ENCODE results near the gene BST2. TPM values are rescaled to one million over a fixed set of nuclear protein-coding genes. Genes with fewer than 3 reads are reported as not detected.

Gene BST2
- total and polyA plus RNA-seq, 9 of the 15 experiments (the other 6 are each of a cell fraction or from before 2014, with no cell fraction given): 11.2 to 232 (median 151) TPM

- peak; percentile 49 to 76; a peak in 3 of 4 replicates for TF ChIP-seq FOXK2 (conservative IDR thresholded peaks at IDR 0.05 in 1 of 2, IDR thresholded peaks at IDR 0.05 in 1 of 2; ENCODE audit: low read depth in 2 of 2)
- TF ChIP-seq KDM5B (IDR thresholded peaks at IDR 0.05; ENCODE audit: insufficient replicate concordance, low read depth, low read length): no peak
- no peak for TF ChIP-seq ZNF766 (CRISPR knock-in tag; conservative IDR thresholded peaks at IDR 0.05)
- peak; percentile 75 for TF ChIP-seq PKNOX1 (IDR thresholded peaks at IDR 0.05)
- TF ChIP-seq MCM3 (IDR thresholded peaks at IDR 0.05): no peak
- no peak for TF ChIP-seq CHD1 (IDR thresholded peaks at IDR 0.05; ENCODE audit: low read length)
- no peak for TF ChIP-seq RHOXF2B (CRISPR knock-in tag; conservative IDR thresholded peaks at IDR 0.05)
- peak; percentile 69 for TF ChIP-seq ZNF740 (CRISPR knock-in tag; IDR thresholded peaks at IDR 0.05)
- TF ChIP-seq ZNF740 (tag; IDR thresholded peaks at IDR 0.05): no peak
- TF ChIP-seq SMAD2 (IDR thresholded peaks at IDR 0.05; ENCODE audit: low read depth, low read length): no peak
- peak; percentile 61; the same call in 1 of the 2 replicates for TF ChIP-seq SMARCA4 (IDR thresholded peaks at IDR 0.05)
- TF ChIP-seq ARNT (IDR thresholded peaks at IDR 0.05): peak; percentile 49 to 72; a peak in 2 of 4 replicates
- TF ChIP-seq NCOA6 (IDR thresholded peaks at IDR 0.05): no peak
- 0 out of 6 replicates have a peak, but pooled peaks of 1 of the 3 experiments have one; percentile 32 for TF ChIP-seq ZBTB11 (CRISPR knock-in tag; IDR thresholded peaks at IDR 0.05)
- no peak for TF ChIP-seq CCNT2 (IDR thresholded peaks at IDR 0.05; ENCODE audit: borderline replicate concordance, extremely low read depth, insufficient read length, low read depth, low read length)
- TF ChIP-seq ZNF165 (CRISPR knock-in tag; IDR thresholded peaks at IDR 0.05; ENCODE audit: borderline replicate concordance): no peak
- TF ChIP-seq MTA2 (IDR thresholded peaks at IDR 0.05; ENCODE audit: low read depth): peak; percentile 50
- TF ChIP-seq HES1 (IDR thresholded peaks at IDR 0.05; ENCODE audit: low read depth): no peak
- no peak for TF ChIP-seq KLF6 (CRISPR knock-in tag; IDR thresholded peaks at IDR 0.05; ENCODE audit: borderline replicate concordance)
Observed at GRCh38 chr19:17394891-17395415, 10.5 kb downstream of the BST2 start (continued).
